ENCODE measurements around the gene CA6.

Gene CA6

GRCh38 chr1:8943498-8944405 is 1.9 kb upstream of the CA6 start:
- H3K4me3 ChIP-seq (replicated peaks in 1 of 2; ENCODE audit: low read depth in 2 of 2, low read length in 2 of 2), result no peak overlapping the region
- no peak for TF ChIP-seq CTCF (IDR thresholded peaks at IDR 0.05; ENCODE audit: low read depth, low read length)
- DNase-seq (ENCODE audit: low read depth in 2 of 2), result peak; percentile 3 to 11

GRCh38 chr1:8947127-8947691 is 1.5 kb downstream of the CA6 start:
- TF ChIP-seq CTCF (IDR thresholded peaks at IDR 0.05; ENCODE audit: low read depth, low read length), result no peak
- DNase-seq (ENCODE audit: low read depth in 2 of 2), result peak in 1 of 2 donors; percentile 7
- H3K4me3 ChIP-seq (replicated peaks in 1 of 2; ENCODE audit: low read depth in 2 of 2, low read length in 2 of 2), result no peak overlapping the region

- DNase-seq (ENCODE audit: low read depth in 2 of 2), result no peak
- no peak overlapping the region for H3K4me3 ChIP-seq (replicated peaks in 1 of 2; ENCODE audit: low read depth in 2 of 2, low read length in 2 of 2)
- TF ChIP-seq CTCF (IDR thresholded peaks at IDR 0.05; ENCODE audit: low read depth, low read length), result no peak
Observed at GRCh38 chr1:8950309-8950708, 4.6 kb downstream of the CA6 start.

DNA sequence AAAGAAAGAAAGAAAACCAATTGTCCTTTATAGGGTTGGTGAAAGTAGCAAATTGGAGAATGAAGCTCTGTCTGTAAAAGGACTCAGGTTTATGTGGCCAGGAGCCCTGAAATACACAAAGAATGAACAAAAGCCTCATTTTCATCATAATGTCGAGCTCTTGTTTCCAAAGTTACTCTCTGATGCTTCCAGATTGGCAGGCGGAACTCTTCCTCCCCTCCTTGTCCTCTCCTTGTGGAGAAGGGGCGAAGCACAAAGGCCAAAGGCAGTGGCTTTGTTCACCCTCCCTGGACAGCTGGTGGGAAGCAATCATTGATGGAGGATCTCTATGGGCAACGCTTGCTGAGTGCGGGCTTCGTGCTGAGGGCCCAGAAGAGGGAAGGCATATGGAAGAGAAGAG is 5.6 kb downstream of the CA6 start:
- no peak for DNase-seq (ENCODE audit: low read depth in 2 of 2)
- TF ChIP-seq CTCF (IDR thresholded peaks at IDR 0.05; ENCODE audit: low read depth, low read length), result no peak
- H3K4me3 ChIP-seq (replicated peaks in 1 of 2; ENCODE audit: low read depth in 2 of 2, low read length in 2 of 2), result no peak overlapping the region

DNA sequence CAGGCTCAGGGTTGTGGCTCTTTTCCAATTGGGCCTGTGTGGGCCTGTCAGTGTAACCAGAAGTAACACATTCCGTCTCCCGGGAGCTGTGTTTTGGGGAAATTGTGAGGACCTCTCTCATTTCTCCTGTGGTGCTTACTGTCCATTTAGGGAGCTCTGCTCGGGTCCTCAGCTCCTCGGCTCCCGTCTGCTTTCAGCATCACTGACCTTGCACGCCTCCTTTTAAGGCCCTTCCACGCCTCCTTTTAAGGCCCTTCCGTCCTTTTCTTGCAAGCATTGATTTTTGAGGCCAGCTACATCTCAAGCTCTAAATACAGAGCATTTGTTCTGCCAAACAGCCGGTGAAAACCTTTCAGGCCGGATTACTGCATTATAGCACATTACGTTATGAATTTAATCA is 9.7 kb downstream of the CA6 start:
- no peak overlapping the region for H3K4me3 ChIP-seq (replicated peaks in 1 of 2; ENCODE audit: low read depth in 2 of 2, low read length in 2 of 2)
- TF ChIP-seq CTCF (IDR thresholded peaks at IDR 0.05; ENCODE audit: low read depth, low read length), result no peak
- DNase-seq (ENCODE audit: low read depth in 2 of 2), result no peak

DNA sequence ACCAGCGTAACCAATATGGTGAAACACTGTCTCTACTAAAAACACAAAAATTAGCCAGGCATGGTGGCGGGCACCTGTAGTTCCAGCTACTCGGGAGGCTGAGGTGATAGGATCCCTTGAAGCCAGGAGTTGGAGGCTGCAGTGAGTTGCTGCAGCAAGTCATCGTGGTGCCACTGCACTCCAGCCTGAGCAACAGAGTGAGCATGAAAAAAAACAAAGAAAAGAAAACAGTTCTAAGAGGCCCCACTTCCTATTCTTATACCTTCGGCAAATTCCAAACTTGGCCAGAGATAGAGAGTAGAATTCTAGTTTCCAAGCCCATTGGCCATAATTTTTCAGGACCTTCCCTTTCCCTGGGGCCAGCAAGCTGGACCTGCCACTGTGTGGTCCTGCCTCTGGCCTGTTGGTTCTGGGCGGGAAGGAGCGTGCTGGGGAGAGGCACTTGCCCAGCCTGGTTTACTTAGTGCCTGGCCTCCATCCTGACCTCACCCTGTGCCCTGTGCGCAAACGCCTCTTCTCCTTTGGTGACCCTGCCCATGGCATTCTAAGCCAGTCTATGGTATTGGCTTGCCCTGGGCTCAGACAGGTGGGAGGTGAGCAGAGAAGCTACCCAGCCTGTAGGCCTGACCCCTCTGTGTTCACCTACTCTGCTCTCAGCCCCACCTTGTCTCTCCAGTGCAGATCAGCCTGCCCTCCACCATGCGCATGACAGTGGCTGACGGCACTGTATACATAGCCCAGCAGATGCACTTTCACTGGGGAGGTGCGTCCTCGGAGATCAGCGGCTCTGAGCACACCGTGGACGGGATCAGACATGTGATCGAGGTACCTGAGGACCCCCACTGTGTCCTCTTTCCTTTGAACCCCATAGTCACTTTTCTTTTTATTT is 11.0 kb downstream of the CA6 start:
- no peak overlapping the region for H3K4me3 ChIP-seq (replicated peaks in 1 of 2; ENCODE audit: low read depth in 2 of 2, low read length in 2 of 2)
- TF ChIP-seq CTCF (IDR thresholded peaks at IDR 0.05; ENCODE audit: low read depth, low read length), result no peak
- no peak for DNase-seq (ENCODE audit: low read depth in 2 of 2)
